ENCODE measurements around the gene AANAT. TPM values are rescaled to one million over a fixed set of nuclear protein-coding genes. Genes with fewer than 3 reads are reported as not detected.

The AANAT gene
- total RNA-seq, 6 experiments from 2014 or later, result 0.21 TPM; not detected in 5

GRCh38 chr17:76474894-76475293 lies 7.5 kb downstream of the AANAT start:
- Mint-ChIP-seq H3K27ac (no peak overlapping the region), H3K27me3 (ENCODE audit: insufficient read depth) (peaks cover 5% of the 10 kb centered on the region), H3K4me3 (no peak overlapping the region), H3K9me3 (no peaks in the 10 kb centered on the region), H3K36me3 (ENCODE audit: low read depth) (no peaks in the 10 kb centered on the region; the same call in 1 of the 2 replicates), H3K4me1 (ENCODE audit: low read depth) (no peaks in the 10 kb centered on the region)
- DNase-seq, result no peak
- no peak for TF ChIP-seq CTCF (IDR thresholded peaks at IDR 0.05)

GRCh38 chr17:76475302-76475701 lies 7.9 kb downstream of the AANAT start:
- Mint-ChIP-seq H3K27ac (no peak overlapping the region), H3K4me3 (no peak overlapping the region), H3K36me3 (ENCODE audit: low read depth) (no peaks in the 10 kb centered on the region; the same call in 1 of the 2 replicates), H3K27me3 (ENCODE audit: insufficient read depth) (peaks cover 5% of the 10 kb centered on the region), H3K9me3 (no peaks in the 10 kb centered on the region), H3K4me1 (ENCODE audit: low read depth) (no peaks in the 10 kb centered on the region)
- TF ChIP-seq CTCF (IDR thresholded peaks at IDR 0.05), result no peak
- no peak for DNase-seq

GRCh38 chr17:76476736-76477135 lies 9.3 kb downstream of the AANAT start:
- TF ChIP-seq CTCF (IDR thresholded peaks at IDR 0.05), result no peak
- no peak for DNase-seq
- H3K4me1 Mint-ChIP-seq (ENCODE audit: low read depth), result no peaks in the 10 kb centered on the region
- H3K27ac Mint-ChIP-seq, result no peak overlapping the region
- no peaks in the 10 kb centered on the region for H3K9me3 Mint-ChIP-seq
- H3K27me3 Mint-ChIP-seq (ENCODE audit: insufficient read depth), result peaks cover under 1% of the 10 kb centered on the region
- H3K36me3 Mint-ChIP-seq (ENCODE audit: low read depth), result no peaks in the 10 kb centered on the region; the same call in 1 of the 2 replicates
- no peak overlapping the region for H3K4me3 Mint-ChIP-seq

- H3K4me1 Mint-ChIP-seq (ENCODE audit: low read depth), result no peaks in the 10 kb centered on the region
- DNase-seq, result no peak
- H3K4me3 Mint-ChIP-seq, result no peak overlapping the region
- no peak overlapping the region for H3K27ac Mint-ChIP-seq
- no peaks in the 10 kb centered on the region for H3K9me3 Mint-ChIP-seq
- TF ChIP-seq CTCF (IDR thresholded peaks at IDR 0.05), result no peak
- no peaks in the 10 kb centered on the region; the same call in 1 of the 2 replicates for H3K27me3 Mint-ChIP-seq (ENCODE audit: insufficient read depth)
- H3K36me3 Mint-ChIP-seq (ENCODE audit: low read depth), result no peaks in the 10 kb centered on the region
These were observed 10.2 kb downstream of the AANAT start for GRCh38 chr17:76477576-76477975.

- no peaks in the 10 kb centered on the region; the same call in 1 of the 2 replicates for H3K27me3 Mint-ChIP-seq (ENCODE audit: insufficient read depth)
- no peaks in the 10 kb centered on the region for H3K4me1 Mint-ChIP-seq (ENCODE audit: low read depth)
- no peak overlapping the region for H3K27ac Mint-ChIP-seq
- no peak for TF ChIP-seq CTCF (IDR thresholded peaks at IDR 0.05)
- H3K9me3 Mint-ChIP-seq, result no peaks in the 10 kb centered on the region
- no peaks in the 10 kb centered on the region for H3K36me3 Mint-ChIP-seq (ENCODE audit: low read depth)
- DNase-seq, result no peak
- no peak overlapping the region for H3K4me3 Mint-ChIP-seq
These were observed 10.7 kb downstream of the AANAT start for GRCh38 chr17:76478097-76478496.
